G401.6 (cell line): ENCODE results near the gene RBBP4.

ENCODE experiments used
- FAIRE-seq: peaks from 2 replicates; lab custom pipeline; 2012; peaks lifted over from hg19 to GRCh38; lab: Jason Lieb, UNC

RBBP4 gene

DNA sequence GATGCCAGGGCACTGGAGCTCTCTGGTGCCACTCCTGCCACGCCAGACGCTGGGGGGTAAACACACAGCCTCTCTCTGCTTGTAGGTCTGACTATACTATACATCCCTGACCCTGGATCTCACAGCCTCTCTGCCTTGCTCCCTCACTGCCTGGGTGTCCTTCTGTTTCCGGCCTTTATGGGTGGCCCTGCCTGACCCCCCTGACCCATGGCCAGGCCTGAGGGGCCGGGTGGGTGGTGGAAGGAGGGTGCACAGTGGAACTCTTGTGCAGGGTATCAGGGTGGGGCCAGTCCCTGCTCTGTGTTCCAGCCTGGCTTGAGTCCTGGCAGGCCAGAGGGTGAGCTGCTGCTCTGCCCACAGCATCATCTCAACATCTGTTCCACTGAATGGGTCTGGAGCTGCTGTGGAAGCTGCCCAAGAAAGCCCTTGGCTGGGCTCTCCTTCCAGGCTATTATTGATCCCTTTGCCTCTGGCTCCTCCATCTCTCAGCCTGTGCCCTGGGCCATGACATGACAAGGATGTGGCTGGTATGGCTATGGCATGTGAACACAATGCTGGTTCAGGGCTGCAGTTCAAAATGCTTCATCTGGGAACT, 68.8 kb downstream of the RBBP4 start:
- no peak for FAIRE-seq

DNA sequence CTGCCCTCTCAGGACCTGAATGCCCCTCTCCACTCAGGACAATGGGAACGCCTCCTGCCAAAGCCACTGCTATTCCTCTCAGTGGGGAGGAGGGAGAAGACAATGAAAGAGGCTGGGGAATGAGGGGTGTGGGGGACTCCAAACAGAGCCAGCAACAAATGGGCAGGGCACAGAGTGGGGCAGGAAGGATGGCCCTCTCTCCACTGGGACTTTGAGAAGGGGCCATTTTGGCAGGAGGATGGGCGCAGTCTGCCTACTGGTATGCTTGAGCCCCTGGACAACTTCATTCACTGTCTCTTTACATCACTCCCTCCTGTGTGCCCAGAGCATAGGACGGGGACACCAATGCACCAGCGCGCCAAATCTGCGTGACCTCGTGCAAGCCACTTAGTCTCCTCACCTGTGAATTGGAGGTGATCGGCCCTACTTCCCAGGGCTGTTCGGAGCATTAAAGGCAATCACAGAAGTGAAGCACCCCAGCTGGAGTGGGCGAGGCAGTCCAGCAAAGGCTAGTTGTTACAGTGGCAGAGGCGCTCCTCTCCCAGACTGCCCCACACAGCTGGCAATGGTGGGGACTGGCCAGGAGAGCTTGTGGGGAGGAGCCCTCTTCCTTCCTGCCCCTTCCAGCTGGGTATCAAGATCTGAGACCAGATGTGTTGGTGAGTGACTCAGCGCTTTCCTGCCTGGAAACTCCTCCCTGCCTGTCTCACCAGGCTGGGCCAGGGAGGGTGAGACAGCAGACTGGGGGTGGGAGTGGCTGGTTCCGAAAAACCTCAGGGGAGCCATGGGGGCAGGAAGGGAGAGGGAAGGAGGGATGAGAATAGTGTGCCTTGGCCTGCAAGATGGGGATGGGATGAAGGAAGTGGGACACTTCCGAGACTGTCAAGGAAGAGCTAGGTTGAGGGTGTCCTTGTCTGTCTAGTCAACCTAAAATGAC, 73.9 kb downstream of the RBBP4 start:
- no peak for FAIRE-seq

DNA sequence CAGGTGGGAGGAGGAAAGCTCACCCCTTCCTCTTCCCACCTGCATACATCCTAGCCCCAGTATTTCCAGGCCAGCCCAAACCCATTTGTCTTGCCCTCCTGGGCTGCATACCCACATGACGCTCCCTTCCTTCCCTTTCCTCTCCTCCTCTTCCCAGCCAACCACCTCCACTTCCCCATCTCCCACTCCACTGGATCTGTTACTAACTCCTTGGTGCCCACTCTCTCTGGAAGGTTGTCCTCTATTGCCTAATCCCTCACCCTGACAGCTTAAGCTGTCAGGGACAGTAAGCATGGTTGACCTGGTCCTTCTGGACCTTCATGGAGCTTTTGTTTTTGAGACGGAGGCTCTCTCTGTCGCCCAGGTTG, 74.6 kb downstream of the RBBP4 start:
- no peak for FAIRE-seq

DNA sequence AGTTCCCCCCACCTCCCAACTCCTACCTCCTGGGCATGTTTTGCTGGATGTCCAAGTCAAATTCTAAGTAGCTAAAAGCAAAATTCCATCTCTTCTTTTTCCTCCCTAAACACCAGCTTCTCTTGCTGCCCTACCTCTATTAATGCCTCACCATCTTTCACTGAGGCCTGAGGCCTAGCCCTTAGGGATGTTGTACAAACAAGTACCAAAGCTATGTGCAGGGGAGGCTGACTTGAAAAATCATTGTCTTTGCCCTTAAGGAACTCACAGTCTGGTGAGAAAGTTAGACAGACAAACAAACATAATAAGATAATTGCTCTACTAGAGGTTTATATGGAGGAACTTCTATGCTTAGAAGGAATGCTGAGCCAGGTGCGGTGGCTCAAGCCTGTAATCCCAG, 76.9 kb downstream of the RBBP4 start:
- no peak for FAIRE-seq

DNA sequence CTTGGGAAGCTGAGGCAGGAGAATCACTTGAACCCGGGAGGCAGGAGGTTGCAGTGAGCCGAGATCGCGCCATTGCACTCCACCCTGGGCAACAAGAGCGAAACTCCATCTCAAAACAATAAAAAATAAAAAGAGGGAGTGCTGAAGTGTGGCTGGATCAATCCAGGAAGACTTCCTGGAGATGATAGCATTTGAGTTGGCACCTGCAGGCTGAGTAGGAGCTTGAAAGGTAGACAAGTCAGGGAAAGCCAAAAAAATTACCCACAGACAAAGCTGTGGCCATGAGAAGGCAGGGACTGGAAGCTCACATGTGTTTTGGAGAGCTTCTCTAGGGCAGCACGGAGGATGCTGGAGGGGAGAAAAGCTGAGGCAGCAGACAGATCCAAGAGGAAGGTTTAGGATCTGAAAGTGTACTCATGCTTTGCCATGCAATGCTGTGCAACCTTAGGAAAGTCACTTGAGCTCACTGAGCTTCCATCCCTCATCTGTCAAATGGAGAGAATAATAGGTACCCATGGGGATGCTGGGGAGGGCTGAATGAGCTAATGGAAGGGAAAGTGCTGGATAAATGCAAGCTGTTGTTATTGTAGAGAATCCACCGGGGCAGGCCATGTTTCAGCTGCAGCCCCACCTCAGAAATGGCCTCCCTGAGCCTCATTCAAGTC, 77.5 kb downstream of the RBBP4 start:
- no peak for FAIRE-seq

DNA sequence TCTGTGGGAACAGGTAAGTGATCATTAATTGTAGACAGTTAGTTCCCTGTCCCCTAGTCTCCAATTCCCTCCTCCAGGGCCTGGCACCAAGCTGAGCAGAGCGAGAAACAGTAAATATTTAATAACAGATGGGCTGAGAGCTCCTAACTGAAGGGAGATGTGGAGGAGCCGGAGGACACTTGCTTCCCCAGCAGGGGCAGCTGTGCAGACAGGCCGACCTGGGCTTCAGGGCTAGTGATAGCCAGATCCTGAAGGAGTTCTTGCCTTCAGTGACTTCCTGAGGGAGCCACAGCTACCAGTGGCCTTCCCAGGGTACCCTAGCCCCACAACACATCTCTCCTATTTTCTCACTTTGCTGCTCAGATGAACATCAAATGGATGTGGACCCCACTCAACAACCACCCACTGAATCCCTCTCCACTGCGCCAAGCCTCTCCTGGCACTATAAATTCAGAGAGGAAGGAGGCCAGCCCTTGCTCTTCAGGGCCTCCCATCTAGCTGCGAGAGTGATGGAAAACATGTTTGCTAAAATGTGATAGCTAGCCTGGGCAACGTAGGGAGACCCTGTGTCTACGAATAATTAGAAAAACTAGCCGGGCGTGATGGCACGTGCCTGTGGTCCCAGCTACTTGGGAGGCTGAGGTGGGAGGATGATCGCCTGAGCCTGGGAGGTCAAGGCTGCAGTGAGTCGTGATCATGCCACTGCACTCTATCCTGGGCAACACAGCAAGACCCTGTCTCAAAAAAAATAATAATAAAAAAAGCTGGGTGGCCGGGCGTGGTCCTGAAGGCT, 78.4 kb downstream of the RBBP4 start:
- FAIRE-seq = no peak

DNA sequence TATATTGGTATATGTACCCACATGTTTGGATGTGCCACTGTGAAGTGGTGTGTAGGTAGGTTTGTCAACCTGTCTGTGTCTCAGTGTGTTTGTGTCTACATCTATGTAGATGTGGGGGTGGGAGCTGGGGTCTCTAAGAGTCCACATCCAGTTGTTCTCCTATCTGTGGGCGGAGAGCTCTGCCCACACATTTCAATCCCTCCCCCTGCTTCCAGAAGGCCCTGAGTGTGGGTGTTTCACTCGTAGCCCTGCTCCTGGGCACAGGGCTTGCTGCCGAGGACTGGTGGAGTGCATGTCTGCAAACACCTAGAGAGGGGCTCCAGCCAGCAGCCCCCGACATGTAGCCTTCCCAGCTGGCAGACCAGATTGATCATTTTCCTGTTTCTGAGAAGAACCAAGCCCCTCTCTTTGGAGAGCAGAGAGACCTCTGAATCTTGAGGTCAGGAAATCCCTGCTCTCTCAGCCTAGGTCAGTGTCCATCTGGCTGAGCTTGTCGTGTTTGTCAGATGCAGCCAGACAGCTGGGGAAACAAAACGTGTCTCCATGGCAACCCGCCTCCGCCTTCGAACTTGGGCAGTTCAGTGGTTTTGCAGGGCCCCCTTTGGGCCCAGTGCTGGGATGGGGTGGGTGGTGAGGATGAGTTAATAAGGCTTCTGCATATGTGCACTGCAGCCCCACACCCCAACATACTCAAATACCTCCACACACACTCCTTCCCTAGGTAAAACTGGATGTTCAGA, 82.7 kb downstream of the RBBP4 start:
- FAIRE-seq = no peak
